Midbrain (tissue), 1 donor: ENCODE results near the gene CFAP90.

Experiments used
- DNase-seq: peaks from one replicate; lab custom pipeline; 2025; lab: John Stamatoyannopoulos, UW

CFAP90 gene

DNA sequence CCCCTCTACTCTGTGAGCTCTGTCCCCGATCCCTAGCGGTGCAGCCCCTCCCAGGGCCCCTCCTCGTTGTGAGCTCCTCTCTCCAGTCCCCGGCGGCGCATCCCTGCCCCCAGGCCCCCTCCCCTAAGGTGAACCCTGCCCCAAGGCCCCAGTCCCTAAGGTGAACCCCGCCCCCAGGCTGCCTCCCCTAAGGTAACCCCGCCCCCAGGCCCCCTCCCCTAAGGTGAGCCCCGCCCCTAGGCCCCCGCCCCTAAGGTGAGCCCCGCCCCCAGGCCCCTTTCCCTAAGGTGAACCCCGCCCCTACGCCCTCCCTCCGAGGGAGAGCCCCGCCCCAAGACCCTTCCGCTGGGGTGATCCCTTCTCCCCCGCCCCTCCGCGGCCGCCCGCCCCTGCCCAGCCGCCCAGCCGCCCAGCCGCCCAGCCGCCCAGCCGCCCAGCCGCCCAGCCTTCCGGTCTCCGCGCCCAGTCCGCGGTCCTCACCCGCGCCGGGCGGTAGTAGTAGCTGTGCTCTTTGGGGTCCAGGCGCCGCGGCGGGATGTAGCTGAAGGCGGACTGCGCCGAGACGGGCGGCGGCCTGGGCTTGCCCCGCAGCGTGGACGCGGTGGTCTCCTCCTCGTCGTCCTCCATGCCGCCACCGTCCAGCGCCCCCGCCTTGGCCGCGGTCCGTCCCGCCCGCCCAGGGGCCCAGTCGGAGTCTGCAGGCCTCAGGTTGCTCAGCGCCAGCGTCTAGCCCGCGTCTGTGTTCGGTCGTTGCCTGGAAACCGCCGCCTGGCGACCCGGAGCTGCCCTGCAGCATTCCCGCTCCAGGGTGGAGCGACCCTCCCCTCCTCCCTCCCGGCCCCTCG, at the start of gene CFAP90:
Gene CFAP90, minus strand, starts transcription at position 739 of the 845 bp plus-strand sequence. Its CDS starts 112 bp downstream, at position 627.
- DNase-seq, result no peak

DNA sequence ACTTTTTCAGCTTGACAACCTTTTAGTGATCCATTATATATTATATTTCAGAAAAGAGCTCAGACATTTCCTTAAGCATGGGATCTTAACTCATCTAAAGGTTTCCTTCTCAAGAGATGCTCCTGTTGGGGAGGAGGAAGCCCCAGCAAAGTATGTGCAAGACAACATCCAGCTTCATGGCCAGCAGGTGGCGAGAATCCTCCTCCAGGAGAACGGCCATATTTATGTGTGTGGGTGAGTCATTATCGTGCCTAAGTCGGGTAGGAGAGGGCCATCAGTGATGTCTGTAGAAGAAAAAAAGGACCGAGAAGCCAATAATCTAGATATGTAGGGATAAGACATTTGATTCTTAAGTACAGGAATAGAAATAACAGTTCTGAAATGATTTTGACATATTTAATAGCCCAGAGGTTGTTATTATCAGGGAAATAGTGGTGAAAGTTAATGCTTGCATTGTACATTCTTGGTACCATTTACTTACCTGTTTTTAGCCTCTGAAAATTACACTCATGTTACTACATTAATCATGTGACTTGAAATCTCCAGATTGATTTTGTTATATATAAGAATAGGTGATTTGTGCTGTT, 46.2 kb upstream of the CFAP90 start:
- no peak for DNase-seq

DNA sequence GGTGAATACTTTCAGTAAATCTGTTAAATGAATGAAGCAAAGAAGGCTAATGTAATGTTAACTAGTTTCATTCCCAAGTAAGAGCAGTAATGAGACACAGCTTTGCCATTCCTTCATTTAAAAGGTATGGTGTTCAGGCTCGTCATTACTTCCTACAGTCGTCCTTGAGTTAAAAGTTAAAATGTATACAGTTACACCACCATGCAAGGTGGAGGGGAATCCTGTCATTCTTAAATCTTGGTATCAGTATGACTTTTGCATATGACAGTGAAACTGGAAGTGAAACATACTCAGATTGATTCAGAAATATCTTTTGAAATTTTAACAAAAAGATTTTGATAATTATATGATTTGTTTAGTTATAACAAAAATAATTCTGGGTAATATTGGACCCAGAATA, 43.9 kb upstream of the CFAP90 start:
- no peak for DNase-seq

- DNase-seq, result no peak
Observed at GRCh38 chr5:7894439-7894838, 43.5 kb upstream of the CFAP90 start.

GRCh38 chr5:7888901-7889300, 38.0 kb upstream of the CFAP90 start:
- DNase-seq, result no peak

- peak; percentile 67 for DNase-seq
Observed at GRCh38 chr5:7886849-7887475, 36.0 kb upstream of the CFAP90 start.

GRCh38 chr5:7884491-7885267, 33.7 kb upstream of the CFAP90 start:
- peak; percentile 59 for DNase-seq

GRCh38 chr5:7882926-7883325, 32.0 kb upstream of the CFAP90 start:
- no peak for DNase-seq

DNA sequence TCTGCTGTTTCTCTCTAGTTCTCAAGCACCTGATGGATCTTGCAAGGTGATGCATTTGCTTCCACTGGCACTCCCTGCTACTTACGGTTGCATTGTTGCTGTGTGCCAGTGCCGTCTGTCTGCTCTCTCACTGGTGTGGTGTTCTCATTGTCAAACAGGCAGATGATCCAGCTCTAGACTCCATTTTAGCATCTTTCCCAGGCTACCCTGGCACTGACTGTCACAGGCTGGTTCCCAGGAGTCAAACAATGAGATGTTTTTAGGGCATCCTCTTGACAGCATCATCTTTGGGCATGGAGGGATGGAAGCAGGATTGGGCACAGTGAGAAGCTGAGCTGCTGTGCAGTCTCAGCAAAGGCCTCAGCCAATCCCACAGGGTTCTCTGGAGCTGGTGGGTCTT, 30.9 kb upstream of the CFAP90 start:
- DNase-seq, result peak; percentile 70

- no peak for DNase-seq
Observed at GRCh38 chr5:7881091-7881490, 30.2 kb upstream of the CFAP90 start.

DNA sequence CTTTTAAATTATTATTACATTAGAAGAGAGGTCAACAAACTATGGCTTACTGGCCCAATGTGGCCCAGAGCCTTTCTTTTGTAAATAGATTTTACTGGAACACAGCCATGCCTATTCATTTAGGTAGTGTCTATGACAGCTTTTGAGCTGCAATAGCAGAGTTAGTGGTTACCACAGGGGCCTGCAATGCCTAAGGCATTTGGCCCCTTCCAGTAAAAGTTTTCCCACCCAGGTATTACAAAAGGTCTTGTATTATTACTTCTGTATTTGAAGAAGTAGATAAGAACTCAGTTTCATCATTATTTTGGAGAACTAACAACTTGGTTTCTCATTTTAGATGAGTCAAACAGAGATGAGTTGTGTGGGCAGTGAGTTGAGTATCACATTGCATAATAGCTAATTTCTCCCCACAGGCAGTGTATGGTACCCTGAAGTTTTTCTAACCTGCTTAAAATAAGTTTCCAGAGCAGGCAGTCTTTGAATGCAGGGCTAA, 27.5 kb upstream of the CFAP90 start:
- DNase-seq, result no peak

DNA sequence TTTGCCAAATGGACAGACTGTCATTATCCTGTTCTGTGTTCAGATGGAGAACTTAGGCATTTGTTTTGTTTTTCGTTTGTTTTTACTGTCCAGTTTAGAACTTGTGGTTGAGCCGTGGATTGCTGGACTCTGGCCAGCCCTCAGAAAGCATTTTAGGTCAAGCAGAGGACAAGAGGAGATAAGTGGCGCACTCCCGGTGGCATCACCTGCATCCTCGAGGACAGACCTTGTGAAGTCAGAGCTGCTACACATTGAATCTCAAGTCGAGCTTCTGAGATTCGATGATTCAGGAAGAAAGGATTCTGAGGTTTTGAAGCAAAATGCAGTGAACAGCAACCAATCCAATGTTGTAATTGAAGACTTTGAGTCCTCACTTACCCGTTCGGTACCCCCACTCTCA, 26.9 kb upstream of the CFAP90 start:
- DNase-seq, result no peak

DNA sequence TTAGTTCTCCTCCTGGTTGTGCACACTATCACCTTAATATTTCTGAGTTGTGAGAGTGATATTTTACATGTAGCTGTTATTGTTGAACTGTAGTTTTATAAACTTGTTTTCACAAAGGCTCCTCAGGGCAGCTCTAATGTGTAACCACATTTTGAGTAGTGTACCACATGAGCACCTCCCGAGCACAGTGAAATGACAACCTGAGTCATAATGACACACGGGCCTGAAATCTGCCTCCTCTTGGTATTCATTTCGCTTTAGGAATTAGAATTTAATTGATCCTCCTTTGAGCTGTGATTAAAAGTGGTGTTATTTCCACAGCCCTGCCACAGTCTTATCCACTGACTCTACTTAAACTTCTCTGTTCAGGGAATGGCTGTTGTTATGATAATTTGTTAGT, 25.9 kb upstream of the CFAP90 start:
- no peak for DNase-seq

DNA sequence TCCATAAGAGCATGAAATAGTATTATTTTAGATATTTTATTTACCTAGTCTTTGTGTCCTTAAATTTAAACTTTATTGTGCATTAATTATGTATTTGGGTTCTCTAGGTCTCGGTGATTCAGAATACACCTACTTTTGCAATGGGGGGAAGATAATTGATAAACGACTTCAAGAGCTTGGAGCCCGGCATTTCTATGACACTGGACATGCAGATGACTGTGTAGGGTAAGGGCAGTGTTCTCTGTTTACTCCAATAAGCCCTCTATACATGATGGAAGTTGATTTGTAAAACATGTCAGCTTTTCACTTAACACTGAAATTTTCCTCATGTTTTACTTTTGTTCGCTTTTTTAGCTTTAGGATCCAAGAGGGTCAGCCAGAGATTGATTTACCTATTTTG, 24.2 kb upstream of the CFAP90 start:
- no peak for DNase-seq

GRCh38 chr5:7874639-7875038, 23.7 kb upstream of the CFAP90 start:
- no peak for DNase-seq

DNA sequence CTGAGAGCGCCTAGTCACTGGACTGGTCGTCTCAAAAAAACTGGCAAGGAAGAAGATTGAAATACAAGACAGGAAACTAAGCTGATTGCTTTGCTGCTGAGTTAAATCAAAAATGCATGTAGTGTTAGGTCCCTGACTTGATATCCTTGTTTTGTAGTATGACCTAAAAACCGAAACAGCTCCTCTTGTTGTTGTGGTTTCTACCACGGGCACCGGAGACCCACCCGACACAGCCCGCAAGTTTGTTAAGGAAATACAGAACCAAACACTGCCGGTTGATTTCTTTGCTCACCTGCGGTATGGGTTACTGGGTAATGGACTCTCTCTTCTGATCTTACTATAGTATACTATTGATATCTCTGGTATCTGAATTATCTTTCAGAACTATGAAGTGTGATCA, 22.3 kb upstream of the CFAP90 start:
- DNase-seq, result no peak

DNA sequence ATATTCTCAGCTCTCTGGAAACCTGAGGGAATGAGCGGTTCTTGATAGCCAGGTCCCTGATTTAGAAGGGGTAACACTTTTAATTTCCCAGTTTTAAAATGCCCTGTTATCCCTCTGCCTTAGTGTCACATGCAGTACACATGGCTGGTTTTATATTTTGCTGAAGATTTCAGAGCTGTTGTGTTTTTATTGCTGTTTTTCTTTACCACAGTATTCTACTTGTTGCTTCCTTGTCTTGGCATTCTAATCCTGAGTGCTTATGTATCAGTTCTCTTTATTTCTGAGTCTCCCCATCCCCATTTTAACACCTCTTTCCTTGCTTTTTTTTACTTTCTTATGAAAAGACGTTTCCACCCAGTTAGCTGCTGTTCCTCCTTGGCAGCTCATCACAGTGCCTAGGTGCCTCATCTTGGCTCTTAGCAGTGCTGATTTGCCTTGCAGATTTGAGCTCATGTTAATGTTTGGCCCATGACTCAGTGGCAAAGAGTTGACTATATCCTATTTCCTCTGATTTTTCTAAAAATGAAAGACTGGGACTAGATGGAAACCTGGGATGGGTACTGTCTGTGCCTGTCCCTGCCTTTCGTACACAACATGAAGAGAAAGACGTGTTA, 21.7 kb upstream of the CFAP90 start:
- DNase-seq, result no peak

- DNase-seq, result no peak
Observed at GRCh38 chr5:7871653-7872052, 20.7 kb upstream of the CFAP90 start.

DNA sequence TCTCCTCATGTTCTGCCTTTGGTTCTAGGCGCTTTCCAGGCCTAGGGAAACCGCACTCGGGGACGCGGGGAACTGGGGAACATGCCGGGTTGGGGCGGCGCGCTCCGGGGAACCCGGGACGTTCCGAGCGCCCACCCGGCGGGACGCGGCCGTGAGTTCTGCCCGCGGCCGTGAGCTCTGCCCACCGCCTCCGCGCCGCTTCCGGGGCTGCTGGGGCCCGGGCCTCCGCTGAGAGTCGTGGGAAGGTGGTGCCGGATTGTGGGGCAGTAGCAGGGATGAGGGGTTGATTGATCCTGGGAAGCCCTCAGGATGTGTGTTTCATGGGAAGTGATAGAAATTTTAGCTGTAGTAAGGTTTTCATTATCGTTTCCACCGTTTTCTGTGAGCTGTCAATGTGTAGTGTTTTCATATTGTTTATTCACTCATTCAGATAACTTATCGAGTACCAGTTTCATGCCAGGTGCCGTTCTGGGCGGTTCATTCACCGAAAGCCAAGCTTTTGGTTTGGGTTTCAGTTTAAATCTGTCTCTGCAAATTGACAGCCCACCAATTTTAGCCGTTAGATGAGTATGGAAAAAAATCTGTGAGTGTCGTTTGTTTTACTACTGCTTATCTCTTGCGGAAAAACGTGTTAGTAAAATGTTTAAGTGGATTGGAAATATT, 18.7 kb upstream of the CFAP90 start:
- no peak for DNase-seq

DNA sequence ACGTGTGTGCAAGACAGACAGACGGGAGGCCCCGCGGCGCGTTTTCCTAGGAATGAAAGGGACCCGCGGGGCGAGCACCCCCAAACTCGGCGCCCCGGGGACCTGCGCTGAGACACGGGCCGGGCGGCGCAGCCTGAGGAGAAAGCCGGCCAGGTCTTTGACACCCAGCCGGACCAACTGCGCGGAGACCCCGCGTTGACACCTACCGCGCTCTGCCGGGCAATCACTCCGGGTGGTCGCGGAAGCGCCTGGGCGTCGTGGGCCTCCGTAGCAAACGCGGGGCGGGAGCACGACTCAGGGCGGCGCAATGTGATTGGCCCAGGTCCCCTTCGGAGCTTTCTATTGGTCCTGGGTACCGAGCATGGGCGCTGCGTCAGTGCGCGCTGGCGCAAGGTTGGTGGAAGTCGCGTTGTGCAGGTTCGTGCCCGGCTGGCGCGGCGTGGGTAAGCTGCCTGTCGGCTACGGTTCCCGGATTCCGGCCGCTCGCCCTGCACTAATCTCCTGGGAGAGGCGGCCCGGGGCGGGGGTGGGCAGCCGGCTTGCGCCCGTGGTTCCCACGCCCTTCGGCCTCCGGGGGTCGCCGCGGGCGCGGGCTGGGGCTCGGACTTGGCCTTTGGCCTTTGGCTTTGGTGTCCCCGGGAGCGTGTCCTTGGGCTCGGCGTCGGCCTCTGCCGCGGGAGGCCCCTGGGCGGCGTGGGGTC, 18.0 kb upstream of the CFAP90 start, which contains the start of the genes FASTKD3 and MTRR:
Gene FASTKD3, minus strand, starts transcription at position 259 of the 701 bp plus-strand sequence. CDS start 948 bp downstream, outside the sequence.
Gene MTRR, plus strand, starts transcription at position 376 of the 701 bp plus-strand sequence. CDS start 1,647 bp downstream, outside the sequence.
- DNase-seq, result peak; percentile 93
